ENCODE measurements around the gene S100PBP.

The S100PBP gene

GRCh38 chr1:32888677-32889420 is 71.4 kb downstream of the S100PBP start:
- no peak for DNase-seq

- no peak for DNase-seq
Observed at GRCh38 chr1:32889731-32890278, 72.4 kb downstream of the S100PBP start.

GRCh38 chr1:32890516-32891240 is 73.2 kb downstream of the S100PBP start:
- DNase-seq = no peak

- DNase-seq = no peak
Observed at GRCh38 chr1:32891241-32891570, 73.8 kb downstream of the S100PBP start.

GRCh38 chr1:32891630-32892029 is 74.2 kb downstream of the S100PBP start:
- DNase-seq = no peak

- no peak for DNase-seq
Observed at GRCh38 chr1:32892368-32893197, 75.1 kb downstream of the S100PBP start.

GRCh38 chr1:32893198-32894018 is 76.0 kb downstream of the S100PBP start:
- DNase-seq = no peak

- DNase-seq = no peak
Observed at GRCh38 chr1:32894019-32894600, 76.7 kb downstream of the S100PBP start.

GRCh38 chr1:32894681-32895080 is 77.2 kb downstream of the S100PBP start:
- no peak for DNase-seq

- DNase-seq = no peak
Observed at GRCh38 chr1:32895325-32896215, 78.1 kb downstream of the S100PBP start.

- DNase-seq = no peak
Observed at GRCh38 chr1:32896451-32896850, 79.0 kb downstream of the S100PBP start.

GRCh38 chr1:32897082-32898049 is 79.9 kb downstream of the S100PBP start:
- no peak for DNase-seq

GRCh38 chr1:32898056-32898455 is 80.6 kb downstream of the S100PBP start:
- DNase-seq = no peak

GRCh38 chr1:32898958-32899357 is 81.5 kb downstream of the S100PBP start:
- no peak for DNase-seq

- DNase-seq = no peak
Observed at GRCh38 chr1:32899586-32900296, 82.3 kb downstream of the S100PBP start.

- DNase-seq = no peak
Observed at GRCh38 chr1:32900371-32900955, 83.0 kb downstream of the S100PBP start.

GRCh38 chr1:32900956-32901822 is 83.7 kb downstream of the S100PBP start, which contains the start of gene TMEM54:
TMEM54 (minus strand) TSS chr1:32901389; CDS start chr1:32901238, 151 bp downstream.
- DNase-seq = no peak
